Gastroesophageal sphincter (tissue), 4 donors: ENCODE measurements around the gene DST. TPM values are rescaled to one million over a fixed set of nuclear protein-coding genes. Genes with fewer than 3 reads are reported as not detected.
A peak's percentile ranks its signal among the peaks of the same experiment; 100 is the strongest.

Experiments
- ATAC-seq: fragments of 150-250 bp; one replicate; pipeline ENCODE4 v1.9.1; 2016; ENCODE audit warnings: mild to moderate bottlenecking, moderate library complexity
- H3K27ac ChIP-seq, 4 donors: fragments of 200-600 bp; sonication (generic) in 3 of 4; 1 replicate in 3 of 4; 2 replicates in 1 of 4; pipeline ENCODE4 v1.5.1; 2016 to 2019
- H3K27me3 ChIP-seq: fragments of 200-600 bp; sonication (generic); one replicate; pipeline ENCODE4 v1.5.1; 2019
- H3K36me3 ChIP-seq, 2 donors: fragments of 200-600 bp; sonication (generic); one replicate each; pipeline ENCODE4 v1.5.1; 2019; ENCODE audit warnings: control low read depth in 1 of 2
- H3K4me1 ChIP-seq, 3 donors: fragments of 200-600 bp; sonication (generic); 1 replicate in 2 of 3; 2 replicates in 1 of 3; pipeline ENCODE4 v1.5.1; 2016 to 2019; ENCODE audit warnings: control low read depth in 2 of 3
- H3K4me3 ChIP-seq, 2 donors: fragments of 200-600 bp; sonication (generic); one replicate each; pipeline ENCODE4 v1.5.1; 2019; ENCODE audit warnings: mild to moderate bottlenecking in 1 of 2, moderate library complexity in 1 of 2
- H3K9me3 ChIP-seq, 3 donors: fragments of 200-600 bp; sonication (generic); one replicate each; pipeline ENCODE4 v1.5.1; 2017 to 2019; ENCODE audit warnings: control low read depth in 2 of 3
- CTCF ChIP-seq, 4 experiments: fragments of 200-600 bp in 2 of 4; fragments of 450-650 bp in 2 of 4; sonication (generic) in 1 of 4; IDR thresholded peaks; one replicate each; pipeline ENCODE4 v1.5.1; 2017 to 2019; ENCODE audit warnings: antibody characterized with exemption in 4 of 4, mild to moderate bottlenecking in 2 of 4, moderate library complexity in 2 of 4
- EP300 ChIP-seq: sonication (generic); formaldehyde crosslinking; IDR thresholded peaks from one replicate; pipeline ENCODE4 v1.6.1; 2017; ENCODE audit warnings: antibody characterized with exemption, mild to moderate bottlenecking
- POLR2A ChIP-seq, 2 donors: fragments of 450-650 bp; IDR thresholded peaks; one replicate each; pipeline ENCODE4 v1.6.1; 2017; ENCODE audit warnings: antibody characterized with exemption in 2 of 2, mild to moderate bottlenecking in 2 of 2, moderate library complexity in 1 of 2
- POLR2AphosphoS5 ChIP-seq: sonication (generic); formaldehyde crosslinking; IDR thresholded peaks from one replicate; pipeline ENCODE4 v1.6.1; 2017; ENCODE audit warnings: antibody characterized with exemption
- WGBS, 2 donors: methylation state at CpG; one replicate each; pipeline ENCODE4 v1.1.5; 2018; ENCODE audit warnings: low coverage in 1 of 2; 5-methylcytosine and 5-hydroxymethylcytosine counted together
- total RNA-seq, 4 donors: library from RNA; depleted of rRNA; stranded (reverse); fragments of >200 nt; gene quantifications; one replicate each; pipeline ENCODE4 v1.1.0, GENCODE V29; 2016

The DST gene
- total RNA-seq, 4 donors from 2014 or later, result 442 to 716 (median 661) TPM

GRCh38 chr6:56579155-56579851, 63.4 kb downstream of the DST start:
- Histone ChIP-seq H3K36me3 (peaks cover 0 to 19% of the 10 kb centered on the region in 2 donors), H3K4me3 (no peak overlapping the region), H3K4me1 (peaks cover 0 to 7% (median 0%) of the 10 kb centered on the region in 3 donors), H3K27ac (no peak overlapping the region), H3K27me3 (no peaks in the 10 kb centered on the region), H3K9me3 (no peaks in the 10 kb centered on the region)
- no peak for ATAC-seq
- TF ChIP-seq CTCF (IDR thresholded peaks at IDR 0.05) (no peak), POLR2AphosphoS5 (no peak), POLR2A (IDR thresholded peaks at IDR 0.05) (no peak), EP300 (no peak)
- 61 to 93% methylated on average over 2 of the region's 2 CpGs for WGBS, 2 donors

- ATAC-seq, result no peak
- Histone ChIP-seq H3K9me3 (no peaks in the 10 kb centered on the region), H3K4me1 (peaks cover 0 to 23% (median 5%) of the 10 kb centered on the region in 3 donors), H3K36me3 (peaks cover 0 to 19% of the 10 kb centered on the region in 2 donors), H3K4me3 (no peak overlapping the region), H3K27ac (no peak overlapping the region), H3K27me3 (no peaks in the 10 kb centered on the region)
- WGBS, 2 donors, result 86 to 100% methylated on average over 1 to 3 of the region's 3 CpGs
- TF ChIP-seq POLR2AphosphoS5 (no peak), POLR2A (IDR thresholded peaks at IDR 0.05) (no peak), EP300 (no peak), CTCF (IDR thresholded peaks at IDR 0.05) (no peak)
These were observed 67.0 kb downstream of the DST start for GRCh38 chr6:56575736-56576135.

GRCh38 chr6:56574292-56574691, 68.4 kb downstream of the DST start:
- ATAC-seq, result no peak
- TF ChIP-seq POLR2AphosphoS5 (no peak), EP300 (no peak)
- no peaks in the 10 kb centered on the region for H3K9me3 ChIP-seq
- 84 to 85% methylated on average over 2 of the region's 2 CpGs for WGBS, 2 donors
- peak overlapping the region in 1 of 4 donors; percentile 64 for H3K27ac ChIP-seq
- peaks cover 0 to 19% of the 10 kb centered on the region in 2 donors for H3K36me3 ChIP-seq
- H3K4me3 ChIP-seq, result no peak overlapping the region
- peaks cover 0 to 38% (median 8%) of the 10 kb centered on the region in 3 donors for H3K4me1 ChIP-seq
- H3K27me3 ChIP-seq, result no peaks in the 10 kb centered on the region

- no peak for ATAC-seq
- H3K36me3 ChIP-seq, result peaks cover 0 to 18% of the 10 kb centered on the region in 2 donors
These were observed 69.1 kb downstream of the DST start for GRCh38 chr6:56573624-56574023.

More at GRCh38 chr6:56573624-56574023, 69.1 kb downstream of the DST start:
- WGBS, 2 donors, result 5 to 15% methylated on average over 2 of the region's 2 CpGs
- Histone ChIP-seq H3K27ac (peak overlapping the region in 3 of 4 donors; percentile 34 to 64 (median 47)), H3K4me1 (peaks cover 0 to 39% (median 8%) of the 10 kb centered on the region in 3 donors), H3K9me3 (no peaks in the 10 kb centered on the region), H3K27me3 (no peaks in the 10 kb centered on the region), H3K4me3 (no peak overlapping the region)
- no peak for TF ChIP-seq POLR2A (IDR thresholded peaks at IDR 0.05)
- TF ChIP-seq CTCF (IDR thresholded peaks at IDR 0.05), result no peak
- no peak for TF ChIP-seq EP300
- TF ChIP-seq POLR2AphosphoS5, result no peak
